Measurements from ENCODE around the gene ENHO. TPM values are rescaled to one million over a fixed set of nuclear protein-coding genes. Genes with fewer than 3 reads are reported as not detected.

The ENHO gene
- total RNA-seq, 4 donors from 2014 or later, result 0.65 to 4.0 (median 2.7) TPM

GRCh38 chr9:34479431-34479866 is 43.3 kb downstream of the ENHO start:
- Histone ChIP-seq H3K27ac (no peak overlapping the region), H3K27me3 (peaks cover 8% of the 10 kb centered on the region), H3K4me3 (no peak overlapping the region), H3K4me1 (no peaks in the 10 kb centered on the region), H3K36me3 (no peaks in the 10 kb centered on the region), H3K9me3 (no peaks in the 10 kb centered on the region)
- no peak for TF ChIP-seq POLR2A (IDR thresholded peaks at IDR 0.05)
- no peak for TF ChIP-seq EP300 (IDR thresholded peaks at IDR 0.05)
- TF ChIP-seq POLR2AphosphoS5 (IDR thresholded peaks at IDR 0.05), result no peak
- TF ChIP-seq CTCF (IDR thresholded peaks at IDR 0.05), result no peak
- no peak for DNase-seq (ENCODE audit: low spot score in 2 of 2)
- WGBS, result 36% methylated on average over 5 of the region's 5 CpGs

GRCh38 chr9:34477541-34477940 is 45.2 kb downstream of the ENHO start:
- Histone ChIP-seq H3K4me3 (no peak overlapping the region), H3K36me3 (no peaks in the 10 kb centered on the region), H3K9me3 (no peaks in the 10 kb centered on the region), H3K27ac (no peak overlapping the region), H3K27me3 (peaks cover 8% of the 10 kb centered on the region), H3K4me1 (no peaks in the 10 kb centered on the region)
- 83% methylated on average over 1 of the region's 1 CpG for WGBS
- DNase-seq (ENCODE audit: low spot score in 2 of 2), result no peak
- TF ChIP-seq CTCF (IDR thresholded peaks at IDR 0.05), result no peak
- TF ChIP-seq POLR2AphosphoS5 (IDR thresholded peaks at IDR 0.05), result no peak
- TF ChIP-seq POLR2A (IDR thresholded peaks at IDR 0.05), result no peak
- TF ChIP-seq EP300 (IDR thresholded peaks at IDR 0.05), result no peak

- Histone ChIP-seq H3K27me3 (peaks cover 8% of the 10 kb centered on the region), H3K4me1 (no peaks in the 10 kb centered on the region), H3K36me3 (no peaks in the 10 kb centered on the region), H3K9me3 (no peaks in the 10 kb centered on the region), H3K27ac (no peak overlapping the region), H3K4me3 (no peak overlapping the region)
- no peak for DNase-seq (ENCODE audit: low spot score in 2 of 2)
- WGBS, result 43% methylated on average over 3 of the region's 3 CpGs
- TF ChIP-seq EP300 (IDR thresholded peaks at IDR 0.05) (no peak), POLR2A (IDR thresholded peaks at IDR 0.05) (no peak), POLR2AphosphoS5 (IDR thresholded peaks at IDR 0.05) (no peak), CTCF (IDR thresholded peaks at IDR 0.05) (no peak)
Measured at GRCh38 chr9:34475097-34475496, 47.7 kb downstream of the ENHO start.

Other genes starting within 250 kb of the ENHO start
- 1 to 10 TPM in 2 of 4 donors, under 1 TPM in 2; 0.68 to 1.4 (median 1.0) TPM for gene KIF24, start 193.7 kb downstream of the ENHO start, total RNA-seq
- gene NUDT2, start 193.4 kb downstream of the ENHO start, total RNA-seq, result 10 to 100 TPM; 13.2 to 19.7 (median 17.0) TPM
- gene MYORG, start 146.1 kb downstream of the ENHO start, total RNA-seq, result 1 to 10 TPM; 5.7 to 8.8 (median 7.3) TPM
- gene FAM219A, start 64.4 kb downstream of the ENHO start, total RNA-seq, result 10 to 100 TPM; 12.6 to 17.0 (median 15.0) TPM
- gene DNAI1, start 64.2 kb downstream of the ENHO start, total RNA-seq, result not detected
- gene CNTFR, start 66.7 kb upstream of the ENHO start, total RNA-seq, result 1 to 10 TPM; 5.0 to 9.1 (median 5.7) TPM
- gene RPP25L, start 89.1 kb upstream of the ENHO start, total RNA-seq, result 10 to 100 TPM; 20.3 to 50.4 (median 25.1) TPM
- gene DCTN3, start 97.5 kb upstream of the ENHO start, total RNA-seq, result 100 to 1,000 TPM in 3 of 4 donors, 10 to 100 TPM in 1; 61.2 to 136 (median 121) TPM
- 1 to 10 TPM in 1 of 4 donors, under 1 TPM in 3; 0.34 to 2.0 (median 0.50) TPM for gene ARID3C, start 106.1 kb upstream of the ENHO start, total RNA-seq
- gene SIGMAR1, start 114.8 kb upstream of the ENHO start, total RNA-seq, result 100 to 1,000 TPM in 3 of 4 donors, 10 to 100 TPM in 1; 78.5 to 111 (median 109) TPM
- 100 to 1,000 TPM in 1 of 4 donors, 10 to 100 TPM in 3; 47.6 to 182 (median 77.6) TPM for gene GALT, start 123.7 kb upstream of the ENHO start, total RNA-seq
- gene IL11RA, start 129.2 kb upstream of the ENHO start, total RNA-seq, result 100 to 1,000 TPM in 1 of 4 donors, 10 to 100 TPM in 3; 23.4 to 114 (median 39.3) TPM
- gene CCL27, start 139.7 kb upstream of the ENHO start, total RNA-seq, result 100 to 1,000 TPM; 169 to 357 (median 233) TPM
- gene CCL19, start 168.3 kb upstream of the ENHO start, total RNA-seq, result 1 to 10 TPM; 1.3 to 5.4 (median 3.3) TPM
- gene CCL21, start 187.1 kb upstream of the ENHO start, total RNA-seq, result 1 to 10 TPM in 3 of 4 donors, not detected in 1; 5.2 to 6.1 (median 5.6) TPM

Data from suprapubic skin (tissue), 4 donors.